Trophoblast cell (in vitro differentiated cells and primary cell): ENCODE results near the gene FGD5.

Experiments
- DNase-seq, 2 donors: peaks; one replicate each; pipeline ENCODE4 v3.0.0-alpha.2; 2016
- H2AFZ ChIP-seq: 2 replicates; pipeline ENCODE4 v1.6.1; 2013; ENCODE audit warnings: low read length, moderate library complexity, mild to moderate bottlenecking; ENCODE audit not compliant: insufficient read depth, poor library complexity
- H2AK5ac ChIP-seq: 2 replicates; pipeline ENCODE4 v1.6.1; 2013; ENCODE audit warnings: mild to moderate bottlenecking, low read length
- H2BK120ac ChIP-seq: 2 replicates; pipeline ENCODE4 v1.6.1; 2013; ENCODE audit warnings: low read length, mild to moderate bottlenecking, moderate library complexity; ENCODE audit not compliant: insufficient read depth, poor library complexity
- H2BK12ac ChIP-seq: 2 replicates; pipeline ENCODE4 v1.6.1; 2013; ENCODE audit warnings: mild to moderate bottlenecking, low read length, moderate library complexity
- H2BK5ac ChIP-seq: 2 replicates; pipeline ENCODE4 v1.6.1; 2013; ENCODE audit warnings: low read length, low read depth, moderate library complexity, mild to moderate bottlenecking; ENCODE audit not compliant: poor library complexity
- H3K14ac ChIP-seq: 2 replicates; pipeline ENCODE4 v1.6.1; 2013; ENCODE audit warnings: mild to moderate bottlenecking, low read length
- H3K18ac ChIP-seq: 2 replicates; pipeline ENCODE4 v1.6.1; 2013; ENCODE audit warnings: mild to moderate bottlenecking, low read length
- H3K23ac ChIP-seq: 2 replicates; pipeline ENCODE4 v1.6.1; 2013; ENCODE audit warnings: low read length
- H3K27ac ChIP-seq: 2 replicates; pipeline ENCODE4 v1.5.1; 2013; ENCODE audit warnings: low read depth, mild to moderate bottlenecking, inconsistent platforms, low read length, moderate library complexity
- H3K27me3 ChIP-seq: 2 replicates; pipeline ENCODE4 v1.6.1; 2013; ENCODE audit warnings: inconsistent platforms, mild to moderate bottlenecking, low read length, moderate library complexity; ENCODE audit not compliant: insufficient read depth
- H3K36me3 ChIP-seq, 2 experiments: 1 replicate in 1 of 2; 2 replicates in 1 of 2; pipeline ENCODE4 v1.6.1; 2013; ENCODE audit warnings: low read length in 2 of 2, mild to moderate bottlenecking in 2 of 2, moderate library complexity in 1 of 2; ENCODE audit not compliant: insufficient read depth in 2 of 2, control insufficient read depth in 1 of 2
- H3K4ac ChIP-seq: 2 replicates; pipeline ENCODE4 v1.6.1; 2013; ENCODE audit warnings: low read depth, mild to moderate bottlenecking, low read length, moderate library complexity
- H3K4me1 ChIP-seq, 2 experiments: 1 replicate in 1 of 2; 2 replicates in 1 of 2; pipeline ENCODE4 v1.6.1; 2013; ENCODE audit warnings: low read length in 2 of 2, mild to moderate bottlenecking in 2 of 2, moderate library complexity in 1 of 2; ENCODE audit not compliant: insufficient read depth in 2 of 2, control insufficient read depth in 1 of 2
- H3K4me2 ChIP-seq: 2 replicates; pipeline ENCODE4 v1.6.1; 2013; ENCODE audit warnings: inconsistent platforms, mild to moderate bottlenecking, low read length, moderate library complexity
- H3K4me3 ChIP-seq: 2 replicates; pipeline ENCODE4 v1.5.1; 2013; ENCODE audit warnings: mild to moderate bottlenecking, low read depth, low read length, inconsistent platforms
- H3K79me1 ChIP-seq: one replicate; pipeline ENCODE4 v1.6.1; 2013; ENCODE audit warnings: low read length
- H3K79me2 ChIP-seq: 2 replicates; pipeline ENCODE4 v1.6.1; 2013; ENCODE audit warnings: low read length, mild to moderate bottlenecking; ENCODE audit not compliant: control insufficient read depth, insufficient read depth, poor library complexity
- H3K9ac ChIP-seq: 2 replicates; pipeline ENCODE4 v1.6.1; 2013; ENCODE audit warnings: mild to moderate bottlenecking, low read length
- H3K9me3 ChIP-seq: 2 replicates; pipeline ENCODE4 v1.6.1; 2013; ENCODE audit warnings: low read depth, mild to moderate bottlenecking, control low read depth, inconsistent platforms, low read length; ENCODE audit not compliant: insufficient read depth
- H4K12ac ChIP-seq: 2 replicates; pipeline ENCODE4 v1.6.1; 2013; ENCODE audit warnings: low read depth, mild to moderate bottlenecking, low read length, moderate library complexity
- H4K8ac ChIP-seq: 2 replicates; pipeline ENCODE4 v1.6.1; 2013; ENCODE audit warnings: low read depth, mild to moderate bottlenecking, low read length, moderate library complexity
- H4K91ac ChIP-seq: one replicate; pipeline ENCODE4 v1.6.1; 2013; ENCODE audit warnings: low read depth, mild to moderate bottlenecking, low read length, moderate library complexity
- whole genome bisulfite sequencing: extraction: QIAGEN DNeasy Blood & Tissue Kit; methylation state at CpG from one replicate; pipeline ENCODE4 v1.1.7; 2013; ENCODE audit warnings: missing lambda C conversion rate; ENCODE audit not compliant: insufficient read length, insufficient coverage; ENCODE audit errors: extremely low coverage; 5-methylcytosine and 5-hydroxymethylcytosine counted together

FGD5 gene

GRCh38 chr3:14862303-14862660, 43.5 kb downstream of the FGD5 start:
- no peak overlapping the region for H2AFZ ChIP-seq
- no peaks in the 10 kb centered on the region for H3K9me3 ChIP-seq
- no peaks in the 10 kb centered on the region for H3K27me3 ChIP-seq

GRCh38 chr3:14862661-14863230, 44.0 kb downstream of the FGD5 start:
- no peak overlapping the region for H4K91ac ChIP-seq
- H2AFZ ChIP-seq = no peak overlapping the region
- H3K79me2 ChIP-seq = no peaks in the 10 kb centered on the region
- H3K14ac ChIP-seq = no peak overlapping the region
- H3K23ac ChIP-seq = peak overlapping the region; percentile 48
- H3K36me3 ChIP-seq = peaks cover 4% of the 10 kb centered on the region in 2 experiments
- H3K4me2 ChIP-seq = no peak overlapping the region
- no peaks in the 10 kb centered on the region for H3K27me3 ChIP-seq
- no peak overlapping the region for H3K4me3 ChIP-seq
- peaks cover 0 to 2% of the 10 kb centered on the region in 2 experiments for H3K4me1 ChIP-seq
- no peak overlapping the region for H4K12ac ChIP-seq
- no CpG with 5 or more reads among the region's 5 CpGs for WGBS
- H3K9me3 ChIP-seq = no peaks in the 10 kb centered on the region
- H3K27ac ChIP-seq = no peak overlapping the region
- no peak overlapping the region for H2AK5ac ChIP-seq
- H3K79me1 ChIP-seq = no peaks in the 10 kb centered on the region
- no peak overlapping the region for H3K9ac ChIP-seq
- no peak overlapping the region for H4K8ac ChIP-seq
- no peak overlapping the region for H2BK12ac ChIP-seq
- no peak overlapping the region for H3K4ac ChIP-seq
- no peak overlapping the region for H2BK5ac ChIP-seq
- no peak overlapping the region for H2BK120ac ChIP-seq
- no peak for DNase-seq
- H3K18ac ChIP-seq = no peak overlapping the region

More at GRCh38 chr3:14862303-14862660, 43.5 kb downstream of the FGD5 start:
- H3K79me2 ChIP-seq = no peaks in the 10 kb centered on the region
- no peak overlapping the region for H4K8ac ChIP-seq
- WGBS = no CpG with 5 or more reads among the region's 4 CpGs
- H2BK12ac ChIP-seq = no peak overlapping the region
- H3K9ac ChIP-seq = no peak overlapping the region
- no peak for DNase-seq
- no peak overlapping the region for H3K4me3 ChIP-seq
- no peak overlapping the region for H3K4me2 ChIP-seq
- H3K36me3 ChIP-seq = peaks cover 4% of the 10 kb centered on the region in 2 experiments
- no peak overlapping the region for H3K23ac ChIP-seq
- no peak overlapping the region for H4K91ac ChIP-seq
- H3K79me1 ChIP-seq = no peaks in the 10 kb centered on the region
- H3K4ac ChIP-seq = no peak overlapping the region
- no peak overlapping the region for H2AK5ac ChIP-seq
- H2BK120ac ChIP-seq = no peak overlapping the region
- no peak overlapping the region for H3K18ac ChIP-seq
- no peak overlapping the region for H3K14ac ChIP-seq
- no peak overlapping the region for H2BK5ac ChIP-seq
- H3K4me1 ChIP-seq = peaks cover 0 to 2% of the 10 kb centered on the region in 2 experiments
- no peak overlapping the region for H4K12ac ChIP-seq
- no peak overlapping the region for H3K27ac ChIP-seq

- no peak overlapping the region for H3K9ac ChIP-seq
- DNase-seq = peak in 1 of 2 donors; percentile 8
- no peak overlapping the region for H3K4ac ChIP-seq
- H2AK5ac ChIP-seq = no peak overlapping the region
- no peak overlapping the region for H3K18ac ChIP-seq
- H2AFZ ChIP-seq = no peak overlapping the region
- H2BK5ac ChIP-seq = no peak overlapping the region
- H3K79me1 ChIP-seq = no peaks in the 10 kb centered on the region
- no peak overlapping the region for H3K23ac ChIP-seq
- H3K79me2 ChIP-seq = no peaks in the 10 kb centered on the region
- no peak overlapping the region for H2BK12ac ChIP-seq
- WGBS = no CpG with 5 or more reads among the region's 10 CpGs
- no peak overlapping the region for H3K27ac ChIP-seq
- no peak overlapping the region for H4K12ac ChIP-seq
- no peaks in the 10 kb centered on the region for H3K9me3 ChIP-seq
- no peak overlapping the region for H2BK120ac ChIP-seq
- H4K91ac ChIP-seq = no peak overlapping the region
- no peaks in the 10 kb centered on the region for H3K27me3 ChIP-seq
- no peak overlapping the region for H3K4me3 ChIP-seq
- H3K36me3 ChIP-seq = peaks cover 4% of the 10 kb centered on the region in 2 experiments
- H3K4me2 ChIP-seq = no peak overlapping the region
- H3K14ac ChIP-seq = no peak overlapping the region
- H3K4me1 ChIP-seq = peaks cover 0 to 2% of the 10 kb centered on the region in 2 experiments
- H4K8ac ChIP-seq = no peak overlapping the region
These were observed 44.8 kb downstream of the FGD5 start for GRCh38 chr3:14863333-14864100.

DNA sequence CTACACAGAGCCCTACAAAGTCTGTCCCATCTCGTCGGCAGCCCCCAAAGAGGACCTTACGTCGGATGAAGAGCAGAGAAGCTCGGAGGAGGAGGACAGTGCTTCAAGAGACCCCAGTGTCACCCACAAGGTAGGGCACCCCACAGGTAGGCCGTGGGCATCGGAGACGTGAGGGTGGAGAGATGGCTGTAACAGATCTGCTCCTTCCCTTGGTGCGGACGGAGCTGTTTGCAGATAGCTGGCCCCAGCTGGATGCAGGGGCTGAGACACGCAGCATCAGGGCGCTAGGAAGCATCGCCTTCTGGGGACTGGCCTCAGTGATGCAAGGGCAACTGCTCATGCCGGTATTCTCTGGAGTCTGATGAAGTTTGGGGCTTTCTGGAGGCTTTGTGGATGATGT, 45.4 kb downstream of the FGD5 start:
- Histone ChIP-seq H3K18ac (no peak overlapping the region), H3K4me2 (no peak overlapping the region), H3K79me2 (no peaks in the 10 kb centered on the region), H3K4me3 (no peak overlapping the region), H2BK5ac (no peak overlapping the region), H4K12ac (no peak overlapping the region), H3K36me3 (peaks cover 4% of the 10 kb centered on the region in 2 experiments), H3K23ac (no peak overlapping the region), H3K9ac (no peak overlapping the region), H3K9me3 (no peaks in the 10 kb centered on the region), H4K8ac (no peak overlapping the region), H2AK5ac (no peak overlapping the region), H3K14ac (no peak overlapping the region), H3K27me3 (no peaks in the 10 kb centered on the region), H3K79me1 (no peaks in the 10 kb centered on the region), H3K4ac (no peak overlapping the region), H2BK120ac (no peak overlapping the region), H3K27ac (no peak overlapping the region), H2AFZ (no peak overlapping the region), H3K4me1 (peaks cover 0 to 2% of the 10 kb centered on the region in 2 experiments), H4K91ac (no peak overlapping the region), H2BK12ac (no peak overlapping the region)
- WGBS = no CpG with 5 or more reads among the region's 14 CpGs
- DNase-seq = no peak
